GM18508 (cell line): ENCODE data around the gene EIF2S3.

Source experiments
- ATAC-seq: cut with Tn5 transposase; IDR thresholded peaks from one replicate; pipeline ENCODE4 v1.9.1; 2021; ENCODE audit warnings: moderate number of reproducible peaks; ENCODE audit not compliant: insufficient read depth, unreplicated experiment

The EIF2S3 gene

GRCh38 chrX:24054182-24055042 is at the start of gene EIF2S3:
EIF2S3 (plus strand) TSS chrX:24054956; CDS start chrX:24054969, 13 bp downstream.
- ATAC-seq, result peak; percentile 90

GRCh38 chrX:24005028-24005427 is 49.7 kb upstream of the EIF2S3 start:
- no peak for ATAC-seq

- no peak for ATAC-seq
These were observed 48.9 kb upstream of the EIF2S3 start for GRCh38 chrX:24005867-24006266.

- ATAC-seq, result no peak
These were observed 42.5 kb upstream of the EIF2S3 start for GRCh38 chrX:24012266-24012665.

GRCh38 chrX:24014388-24015018 is 40.3 kb upstream of the EIF2S3 start:
- ATAC-seq, result no peak

GRCh38 chrX:24017674-24018073 is 37.1 kb upstream of the EIF2S3 start:
- no peak for ATAC-seq

GRCh38 chrX:24018809-24019208 is 35.9 kb upstream of the EIF2S3 start:
- no peak for ATAC-seq

- ATAC-seq, result no peak
These were observed 35.3 kb upstream of the EIF2S3 start for GRCh38 chrX:24019448-24019847.

GRCh38 chrX:24020306-24020876 is 34.4 kb upstream of the EIF2S3 start:
- no peak for ATAC-seq

- no peak for ATAC-seq
These were observed 31.2 kb upstream of the EIF2S3 start for GRCh38 chrX:24023544-24023943.

- no peak for ATAC-seq
These were observed 30.6 kb upstream of the EIF2S3 start for GRCh38 chrX:24023972-24024669.

- peak; percentile 44 for ATAC-seq
These were observed 29.7 kb upstream of the EIF2S3 start for GRCh38 chrX:24024819-24025740.

- peak; percentile 19 for ATAC-seq
These were observed 28.9 kb upstream of the EIF2S3 start for GRCh38 chrX:24025741-24026403.

GRCh38 chrX:24026432-24026831 is 28.3 kb upstream of the EIF2S3 start:
- ATAC-seq, result no peak

GRCh38 chrX:24027086-24027485 is 27.7 kb upstream of the EIF2S3 start, which contains the start of gene KLHL15:
KLHL15 (minus strand) TSS chrX:24027186; CDS start chrX:24006693, 20,493 bp downstream.
- no peak for ATAC-seq

- no peak for ATAC-seq
These were observed 26.8 kb upstream of the EIF2S3 start for GRCh38 chrX:24027985-24028384.

- no peak for ATAC-seq
These were observed 24.2 kb upstream of the EIF2S3 start for GRCh38 chrX:24030597-24030996.

- no peak for ATAC-seq
These were observed 20.3 kb upstream of the EIF2S3 start for GRCh38 chrX:24034485-24034884.

GRCh38 chrX:24037729-24038128 is 17.0 kb upstream of the EIF2S3 start:
- no peak for ATAC-seq
